Neutrophil (primary cell): ENCODE data around the gene TSKS.

Experiments used
- H3K27ac ChIP-seq: fragments of 200-600 bp; sonication (generic); 2 replicates; pipeline ENCODE4 v1.5.1; 2016; ENCODE audit warnings: mild to moderate bottlenecking, moderate library complexity
- H3K27me3 ChIP-seq: fragments of 200-600 bp; sonication (generic); 2 replicates; pipeline ENCODE4 v1.6.0; 2016; ENCODE audit warnings: mild to moderate bottlenecking
- H3K36me3 ChIP-seq: fragments of 200-600 bp; sonication (generic); 2 replicates; pipeline ENCODE4 v1.5.1; 2017
- H3K4me1 ChIP-seq, 2 experiments: fragments of 200-600 bp in 1 of 2; sonication (generic) in 1 of 2; 1 replicate in 1 of 2; 2 replicates in 1 of 2; pipeline versions ENCODE4 v1.5.1 to v1.6.1; 2013 to 2016; ENCODE audit warnings: low read depth in 1 of 2, low read length in 1 of 2, mild to moderate bottlenecking in 1 of 2, moderate library complexity in 1 of 2; ENCODE audit not compliant: control insufficient read depth in 1 of 2, insufficient read depth in 1 of 2
- H3K4me3 ChIP-seq, 2 experiments: fragments of 200-600 bp in 1 of 2; sonication (generic) in 1 of 2; 1 replicate in 1 of 2; 2 replicates in 1 of 2; pipeline ENCODE4 v1.5.1; 2013 to 2016; ENCODE audit warnings: low read depth in 1 of 2, low read length in 1 of 2, mild to moderate bottlenecking in 1 of 2, moderate library complexity in 1 of 2
- H3K9me3 ChIP-seq: fragments of 200-600 bp; sonication (generic); 2 replicates; pipeline ENCODE4 v1.5.1; 2016
- CTCF ChIP-seq: fragments of 200-600 bp; sonication (generic); IDR thresholded peaks from 2 replicates; pipeline ENCODE4 v1.5.1; 2016; ENCODE audit warnings: antibody characterized with exemption

Gene TSKS

GRCh38 chr19:49786376-49786820, 23.3 kb upstream of the TSKS start:
- H3K9me3 ChIP-seq = no peaks in the 10 kb centered on the region
- H3K4me3 ChIP-seq = no peak overlapping the region
- no peaks in the 10 kb centered on the region for H3K27me3 ChIP-seq
- H3K27ac ChIP-seq = no peak overlapping the region
- H3K36me3 ChIP-seq = peaks cover 86% of the 10 kb centered on the region
- peaks cover 0 to 6% of the 10 kb centered on the region in 2 experiments for H3K4me1 ChIP-seq
- no peak for TF ChIP-seq CTCF

- Histone ChIP-seq H3K27ac (no peak overlapping the region), H3K27me3 (no peaks in the 10 kb centered on the region), H3K9me3 (no peaks in the 10 kb centered on the region), H3K4me1 (peaks cover 9 to 25% of the 10 kb centered on the region in 2 experiments), H3K4me3 (no peak overlapping the region), H3K36me3 (peaks cover 54% of the 10 kb centered on the region)
- TF ChIP-seq CTCF = no peak
Observed at GRCh38 chr19:49782515-49782914, 19.4 kb upstream of the TSKS start.

GRCh38 chr19:49781394-49781793, 18.3 kb upstream of the TSKS start:
- H3K4me3 ChIP-seq = no peak overlapping the region
- H3K36me3 ChIP-seq = peaks cover 47% of the 10 kb centered on the region
- H3K9me3 ChIP-seq = no peaks in the 10 kb centered on the region
- no peaks in the 10 kb centered on the region for H3K27me3 ChIP-seq
- H3K4me1 ChIP-seq = peaks cover 13 to 28% of the 10 kb centered on the region in 2 experiments
- no peak for TF ChIP-seq CTCF
- H3K27ac ChIP-seq = peak overlapping the region; percentile 43

GRCh38 chr19:49780861-49781260, 17.8 kb upstream of the TSKS start:
- no peaks in the 10 kb centered on the region for H3K27me3 ChIP-seq
- peaks cover 44% of the 10 kb centered on the region for H3K36me3 ChIP-seq
- H3K4me3 ChIP-seq = no peak overlapping the region
- no peak for TF ChIP-seq CTCF
- H3K4me1 ChIP-seq = peaks cover 18 to 34% of the 10 kb centered on the region in 2 experiments
- H3K9me3 ChIP-seq = no peaks in the 10 kb centered on the region
- H3K27ac ChIP-seq = peak overlapping the region; percentile 43

- peaks cover 28 to 43% of the 10 kb centered on the region in 2 experiments for H3K4me1 ChIP-seq
- TF ChIP-seq CTCF = no peak
- H3K27me3 ChIP-seq = no peaks in the 10 kb centered on the region
- H3K36me3 ChIP-seq = peaks cover 39% of the 10 kb centered on the region
- H3K27ac ChIP-seq = peak overlapping the region; percentile 45
- no peak overlapping the region for H3K4me3 ChIP-seq
- no peaks in the 10 kb centered on the region for H3K9me3 ChIP-seq
Observed at GRCh38 chr19:49779731-49780555, 16.8 kb upstream of the TSKS start.
